SH-SY5Y (cell line): ENCODE data around the gene ADGRG3.

Source experiments
- GATA2 ChIP-seq: IDR thresholded peaks from 2 replicates; pipeline ENCODE4 v1.6.1; 2011; ENCODE audit warnings: mild to moderate bottlenecking, low read depth, low read length
- GATA3 ChIP-seq: IDR thresholded peaks from 2 replicates; pipeline ENCODE4 v1.6.1; 2011; ENCODE audit warnings: low read depth, mild to moderate bottlenecking, low read length, moderate library complexity

The ADGRG3 gene

GRCh38 chr16:57704905-57705852 is 37.1 kb downstream of the ADGRG3 start:
- TF ChIP-seq GATA3, result no peak
- TF ChIP-seq GATA2, result no peak

GRCh38 chr16:57706717-57707116 is 38.6 kb downstream of the ADGRG3 start:
- TF ChIP-seq GATA3 (no peak), GATA2 (no peak)

GRCh38 chr16:57707331-57707730 is 39.2 kb downstream of the ADGRG3 start:
- TF ChIP-seq GATA3 (no peak), GATA2 (no peak)

- TF ChIP-seq GATA3 (no peak), GATA2 (no peak)
Measured at GRCh38 chr16:57708168-57708567, 40.1 kb downstream of the ADGRG3 start.

GRCh38 chr16:57709663-57710062 is 41.6 kb downstream of the ADGRG3 start:
- TF ChIP-seq GATA2 (no peak), GATA3 (no peak)

- TF ChIP-seq GATA3 (no peak), GATA2 (no peak)
Measured at GRCh38 chr16:57711346-57711745, 43.2 kb downstream of the ADGRG3 start.

GRCh38 chr16:57711993-57712392 is 43.9 kb downstream of the ADGRG3 start:
- TF ChIP-seq GATA2 (0 out of 2 replicates have a peak, but pooled peaks have one; percentile 2), GATA3 (peak; percentile 46; the same call in 1 of the 2 replicates)

GRCh38 chr16:57713596-57713995 is 45.5 kb downstream of the ADGRG3 start:
- TF ChIP-seq GATA3, result no peak
- TF ChIP-seq GATA2, result no peak

GRCh38 chr16:57714047-57714446 is 45.9 kb downstream of the ADGRG3 start:
- TF ChIP-seq GATA2, result no peak
- TF ChIP-seq GATA3, result no peak

GRCh38 chr16:57720142-57720575 is 52.1 kb downstream of the ADGRG3 start:
- TF ChIP-seq GATA3 (no peak), GATA2 (no peak)

GRCh38 chr16:57721356-57722209 is 53.5 kb downstream of the ADGRG3 start:
- TF ChIP-seq GATA3 (no peak), GATA2 (no peak)

GRCh38 chr16:57722210-57722499 is 54.0 kb downstream of the ADGRG3 start:
- TF ChIP-seq GATA2, result no peak
- TF ChIP-seq GATA3, result no peak

- no peak for TF ChIP-seq GATA2
- TF ChIP-seq GATA3, result no peak
Measured at GRCh38 chr16:57722651-57723050, 54.5 kb downstream of the ADGRG3 start.

- TF ChIP-seq GATA3 (no peak), GATA2 (no peak)
Measured at GRCh38 chr16:57723170-57723569, 55.1 kb downstream of the ADGRG3 start.

- TF ChIP-seq GATA3 (no peak), GATA2 (no peak)
Measured at GRCh38 chr16:57724531-57724930, 56.4 kb downstream of the ADGRG3 start.

GRCh38 chr16:57725151-57725550 is 57.0 kb downstream of the ADGRG3 start:
- TF ChIP-seq GATA2, result no peak
- no peak for TF ChIP-seq GATA3
